NT2/D1 (cell line): ENCODE data around the gene GFRA4.

Experiments
- SUZ12 ChIP-seq: IDR thresholded peaks from 2 replicates; pipeline ENCODE4 v1.6.1; 2011; ENCODE audit not compliant: insufficient read length, insufficient read depth; ENCODE audit errors: extremely low read depth
- YY1 ChIP-seq: IDR thresholded peaks from 2 replicates; pipeline ENCODE4 v1.6.1; 2011; ENCODE audit not compliant: insufficient read length, insufficient read depth
- ZNF274 ChIP-seq: IDR thresholded peaks from 2 replicates; pipeline ENCODE4 v1.6.1; 2011; ENCODE audit warnings: mild to moderate bottlenecking, low read depth, low read length

GRCh38 chr20:3711484-3711941 is 48.3 kb upstream of the GFRA4 start:
- TF ChIP-seq ZNF274 = no peak
- TF ChIP-seq YY1 = no peak
- TF ChIP-seq SUZ12 = no peak
